Trophoblast cell (in vitro differentiated cells and primary cell): Measurements from ENCODE around the gene HERC2.
"Not testable (repeated sequence)": the region's sequence is repeated elsewhere in the genome, so short reads cannot be mapped to it uniquely, and the experiment has no call there.

Experiments used
- DNase-seq, 2 donors: peaks; one replicate each; pipeline ENCODE4 v3.0.0-alpha.2; 2016
- H2AFZ ChIP-seq: 2 replicates; pipeline ENCODE4 v1.6.1; 2013; ENCODE audit warnings: low read length, moderate library complexity, mild to moderate bottlenecking; ENCODE audit not compliant: insufficient read depth, poor library complexity
- H2AK5ac ChIP-seq: 2 replicates; pipeline ENCODE4 v1.6.1; 2013; ENCODE audit warnings: mild to moderate bottlenecking, low read length
- H2BK120ac ChIP-seq: 2 replicates; pipeline ENCODE4 v1.6.1; 2013; ENCODE audit warnings: low read length, mild to moderate bottlenecking, moderate library complexity; ENCODE audit not compliant: insufficient read depth, poor library complexity
- H2BK12ac ChIP-seq: 2 replicates; pipeline ENCODE4 v1.6.1; 2013; ENCODE audit warnings: mild to moderate bottlenecking, low read length, moderate library complexity
- H2BK5ac ChIP-seq: 2 replicates; pipeline ENCODE4 v1.6.1; 2013; ENCODE audit warnings: low read length, low read depth, moderate library complexity, mild to moderate bottlenecking; ENCODE audit not compliant: poor library complexity
- H3K14ac ChIP-seq: 2 replicates; pipeline ENCODE4 v1.6.1; 2013; ENCODE audit warnings: mild to moderate bottlenecking, low read length
- H3K18ac ChIP-seq: 2 replicates; pipeline ENCODE4 v1.6.1; 2013; ENCODE audit warnings: mild to moderate bottlenecking, low read length
- H3K23ac ChIP-seq: 2 replicates; pipeline ENCODE4 v1.6.1; 2013; ENCODE audit warnings: low read length
- H3K27ac ChIP-seq: 2 replicates; pipeline ENCODE4 v1.5.1; 2013; ENCODE audit warnings: low read depth, mild to moderate bottlenecking, inconsistent platforms, low read length, moderate library complexity
- H3K27me3 ChIP-seq: 2 replicates; pipeline ENCODE4 v1.6.1; 2013; ENCODE audit warnings: inconsistent platforms, mild to moderate bottlenecking, low read length, moderate library complexity; ENCODE audit not compliant: insufficient read depth
- H3K36me3 ChIP-seq, 2 experiments: 1 replicate in 1 of 2; 2 replicates in 1 of 2; pipeline ENCODE4 v1.6.1; 2013; ENCODE audit warnings: low read length in 2 of 2, mild to moderate bottlenecking in 2 of 2, moderate library complexity in 1 of 2; ENCODE audit not compliant: insufficient read depth in 2 of 2, control insufficient read depth in 1 of 2
- H3K4ac ChIP-seq: 2 replicates; pipeline ENCODE4 v1.6.1; 2013; ENCODE audit warnings: low read depth, mild to moderate bottlenecking, low read length, moderate library complexity
- H3K4me1 ChIP-seq, 2 experiments: 1 replicate in 1 of 2; 2 replicates in 1 of 2; pipeline ENCODE4 v1.6.1; 2013; ENCODE audit warnings: low read length in 2 of 2, mild to moderate bottlenecking in 2 of 2, moderate library complexity in 1 of 2; ENCODE audit not compliant: insufficient read depth in 2 of 2, control insufficient read depth in 1 of 2
- H3K4me2 ChIP-seq: 2 replicates; pipeline ENCODE4 v1.6.1; 2013; ENCODE audit warnings: inconsistent platforms, mild to moderate bottlenecking, low read length, moderate library complexity
- H3K4me3 ChIP-seq: 2 replicates; pipeline ENCODE4 v1.5.1; 2013; ENCODE audit warnings: mild to moderate bottlenecking, low read depth, low read length, inconsistent platforms
- H3K79me1 ChIP-seq: one replicate; pipeline ENCODE4 v1.6.1; 2013; ENCODE audit warnings: low read length
- H3K79me2 ChIP-seq: 2 replicates; pipeline ENCODE4 v1.6.1; 2013; ENCODE audit warnings: low read length, mild to moderate bottlenecking; ENCODE audit not compliant: control insufficient read depth, insufficient read depth, poor library complexity
- H3K9ac ChIP-seq: 2 replicates; pipeline ENCODE4 v1.6.1; 2013; ENCODE audit warnings: mild to moderate bottlenecking, low read length
- H3K9me3 ChIP-seq: 2 replicates; pipeline ENCODE4 v1.6.1; 2013; ENCODE audit warnings: low read depth, mild to moderate bottlenecking, control low read depth, inconsistent platforms, low read length; ENCODE audit not compliant: insufficient read depth
- H4K12ac ChIP-seq: 2 replicates; pipeline ENCODE4 v1.6.1; 2013; ENCODE audit warnings: low read depth, mild to moderate bottlenecking, low read length, moderate library complexity
- H4K8ac ChIP-seq: 2 replicates; pipeline ENCODE4 v1.6.1; 2013; ENCODE audit warnings: low read depth, mild to moderate bottlenecking, low read length, moderate library complexity
- H4K91ac ChIP-seq: one replicate; pipeline ENCODE4 v1.6.1; 2013; ENCODE audit warnings: low read depth, mild to moderate bottlenecking, low read length, moderate library complexity
- WGBS: extraction: QIAGEN DNeasy Blood & Tissue Kit; methylation state at CpG from one replicate; pipeline ENCODE4 v1.1.7; 2013; ENCODE audit warnings: missing lambda C conversion rate; ENCODE audit not compliant: insufficient read length, insufficient coverage; ENCODE audit errors: extremely low coverage; 5-methylcytosine and 5-hydroxymethylcytosine counted together

The HERC2 gene

GRCh38 chr15:28243399-28243798 is 78.6 kb downstream of the HERC2 start:
- Histone ChIP-seq H3K79me2 (no peaks in the 10 kb centered on the region), H3K23ac (no peak overlapping the region), H3K14ac (no peak overlapping the region), H3K4me2 (no peak overlapping the region), H3K4ac (no peak overlapping the region), H2BK12ac (no peak overlapping the region), H3K36me3 (peaks cover 8 to 14% of the 10 kb centered on the region in 2 experiments), H4K91ac (no peak overlapping the region), H2BK120ac (no peak overlapping the region), H3K18ac (no peak overlapping the region), H3K79me1 (no peaks in the 10 kb centered on the region), H2BK5ac (no peak overlapping the region), H3K27me3 (no peaks in the 10 kb centered on the region), H4K12ac (no peak overlapping the region), H4K8ac (no peak overlapping the region), H3K9ac (no peak overlapping the region), H3K4me3 (no peak overlapping the region), H2AK5ac (no peak overlapping the region), H3K27ac (no peak overlapping the region), H2AFZ (no peak overlapping the region), H3K4me1 (no peaks in the 10 kb centered on the region), H3K9me3 (peaks cover 2% of the 10 kb centered on the region)
- WGBS, result no CpG with 5 or more reads among the region's 1 CpG
- DNase-seq, result no peak

DNA sequence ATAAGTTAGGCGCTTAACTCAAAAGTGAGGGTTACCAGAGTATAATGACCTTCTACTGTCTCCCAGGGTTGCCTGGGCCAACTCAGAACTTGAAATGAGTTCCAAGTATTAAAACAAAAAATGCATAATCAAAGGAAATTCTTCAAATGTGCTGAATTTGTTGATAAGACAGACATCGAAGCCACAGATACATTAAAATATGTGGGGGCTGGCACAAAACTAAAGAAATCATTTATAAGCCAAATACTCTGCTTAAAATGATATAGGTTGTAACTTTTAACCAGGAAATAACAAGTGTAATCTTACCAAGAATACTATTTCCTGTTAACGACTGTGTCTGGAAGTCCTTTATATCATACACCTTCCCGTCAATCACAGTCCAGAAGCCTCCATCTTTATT is 83.7 kb downstream of the HERC2 start:
- not testable (repeated sequence) for H3K9me3 ChIP-seq, H2AK5ac ChIP-seq, H2BK12ac ChIP-seq, H3K9ac ChIP-seq, H3K4ac ChIP-seq, H3K4me3 ChIP-seq, H2BK5ac ChIP-seq, H3K27ac ChIP-seq, H4K91ac ChIP-seq, H4K12ac ChIP-seq, H4K8ac ChIP-seq, H3K79me1 ChIP-seq, H3K27me3 ChIP-seq, H3K36me3 ChIP-seq, H3K18ac ChIP-seq, H2BK120ac ChIP-seq, DNase-seq, H2AFZ ChIP-seq, H3K4me2 ChIP-seq, H3K14ac ChIP-seq, H3K23ac ChIP-seq, H3K4me1 ChIP-seq, H3K79me2 ChIP-seq
- WGBS, result no CpG with 5 or more reads among the region's 4 CpGs

GRCh38 chr15:28231743-28232142 is 90.2 kb downstream of the HERC2 start:
- peaks cover 11 to 14% of the 10 kb centered on the region in 2 experiments for H3K36me3 ChIP-seq
- H3K18ac ChIP-seq, H3K4me2 ChIP-seq, H3K9ac ChIP-seq, DNase-seq, H3K27me3 ChIP-seq, H4K12ac ChIP-seq, H3K14ac ChIP-seq, H3K4me3 ChIP-seq, H3K79me2 ChIP-seq, H2BK120ac ChIP-seq, H2BK12ac ChIP-seq, H3K27ac ChIP-seq, H2AFZ ChIP-seq, H3K9me3 ChIP-seq, H3K4ac ChIP-seq, H3K79me1 ChIP-seq, H2AK5ac ChIP-seq, H3K4me1 ChIP-seq, H3K23ac ChIP-seq, H4K91ac ChIP-seq, H2BK5ac ChIP-seq, H4K8ac ChIP-seq: not testable (repeated sequence)
- no CpG with 5 or more reads among the region's 6 CpGs for WGBS

DNA sequence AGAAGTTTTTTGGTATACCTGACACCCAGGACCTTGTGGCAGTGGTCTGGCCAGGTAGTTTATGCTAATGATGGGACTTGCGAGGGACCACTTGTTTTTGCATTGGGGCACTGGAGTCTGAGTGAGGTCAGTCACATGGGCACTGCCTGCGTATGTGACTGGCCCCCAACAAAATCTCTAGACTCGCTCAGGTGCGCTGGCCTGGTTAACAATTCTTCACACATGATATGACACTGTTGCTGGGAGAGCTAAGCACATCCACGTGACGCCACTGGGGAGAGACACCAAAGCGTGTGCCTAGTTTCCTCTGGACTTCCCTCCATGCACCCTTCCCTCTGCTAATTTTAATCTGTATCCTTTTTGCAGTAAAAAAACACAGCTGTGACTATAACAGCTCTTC is 90.6 kb downstream of the HERC2 start:
- not testable (repeated sequence) for H3K23ac ChIP-seq, H3K4me3 ChIP-seq, H3K4me2 ChIP-seq, H2BK5ac ChIP-seq, H3K4me1 ChIP-seq, H3K79me2 ChIP-seq, H4K91ac ChIP-seq, H2BK12ac ChIP-seq, DNase-seq, H3K4ac ChIP-seq, H4K8ac ChIP-seq, H3K79me1 ChIP-seq, H2AFZ ChIP-seq, H3K9me3 ChIP-seq, H3K27ac ChIP-seq, H3K9ac ChIP-seq, H4K12ac ChIP-seq, H3K14ac ChIP-seq, H2BK120ac ChIP-seq, H2AK5ac ChIP-seq, H3K27me3 ChIP-seq, H3K18ac ChIP-seq
- no CpG with 5 or more reads among the region's 7 CpGs for WGBS
- peaks cover 11 to 14% of the 10 kb centered on the region in 2 experiments for H3K36me3 ChIP-seq
